ENCODE data around the gene PIK3AP1. TPM values are rescaled to one million over a fixed set of nuclear protein-coding genes. Genes with fewer than 3 reads are reported as not detected.
A peak's percentile ranks its signal among the peaks of the same experiment; 100 is the strongest.

PIK3AP1 gene
- total and polyA plus RNA-seq, 2 of the 13 experiments (the other 11 are each of a cell fraction or from before 2014, with no cell fraction given), result 3.6 to 13.8 TPM

DNA sequence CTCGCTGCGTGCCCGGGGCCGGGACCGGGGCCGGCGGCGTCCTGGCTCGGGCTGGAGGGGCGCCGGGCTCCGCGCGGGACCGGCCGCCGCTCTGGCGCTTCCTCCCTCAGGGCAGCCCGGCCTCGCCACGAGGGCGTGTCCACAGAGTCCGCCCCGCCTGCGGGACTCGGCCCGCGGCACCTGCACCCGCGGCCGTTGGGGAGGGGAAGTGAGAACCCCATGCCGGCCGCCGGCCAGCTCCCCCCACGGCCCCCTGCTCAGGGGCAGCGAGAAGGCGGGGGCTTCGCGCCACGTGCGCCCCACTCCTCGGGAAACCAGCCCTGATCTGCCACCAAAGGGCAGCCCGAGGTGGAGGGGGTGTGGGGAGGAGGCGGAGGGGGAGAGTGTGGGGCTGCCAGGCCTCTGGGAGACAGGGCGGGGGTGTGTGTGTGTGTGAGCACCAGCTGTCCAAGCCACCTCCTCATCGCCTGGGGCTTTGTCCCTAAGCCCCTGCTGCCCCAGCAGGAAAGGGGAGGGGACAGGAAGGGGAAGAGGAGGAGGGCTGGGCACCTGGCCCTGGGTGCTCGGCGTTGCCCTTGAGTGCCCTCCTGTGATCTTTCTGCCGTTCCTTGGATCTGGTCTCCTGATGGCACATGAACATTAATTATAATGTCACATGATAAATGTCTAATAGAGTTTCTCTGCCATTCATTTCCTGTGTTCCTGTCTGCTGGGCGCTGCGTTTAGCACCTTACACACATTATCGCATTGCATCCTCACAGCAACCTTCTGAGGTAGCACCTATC, at the start of gene PIK3AP1 (continued):
- TF ChIP-seq, protein P1, sequence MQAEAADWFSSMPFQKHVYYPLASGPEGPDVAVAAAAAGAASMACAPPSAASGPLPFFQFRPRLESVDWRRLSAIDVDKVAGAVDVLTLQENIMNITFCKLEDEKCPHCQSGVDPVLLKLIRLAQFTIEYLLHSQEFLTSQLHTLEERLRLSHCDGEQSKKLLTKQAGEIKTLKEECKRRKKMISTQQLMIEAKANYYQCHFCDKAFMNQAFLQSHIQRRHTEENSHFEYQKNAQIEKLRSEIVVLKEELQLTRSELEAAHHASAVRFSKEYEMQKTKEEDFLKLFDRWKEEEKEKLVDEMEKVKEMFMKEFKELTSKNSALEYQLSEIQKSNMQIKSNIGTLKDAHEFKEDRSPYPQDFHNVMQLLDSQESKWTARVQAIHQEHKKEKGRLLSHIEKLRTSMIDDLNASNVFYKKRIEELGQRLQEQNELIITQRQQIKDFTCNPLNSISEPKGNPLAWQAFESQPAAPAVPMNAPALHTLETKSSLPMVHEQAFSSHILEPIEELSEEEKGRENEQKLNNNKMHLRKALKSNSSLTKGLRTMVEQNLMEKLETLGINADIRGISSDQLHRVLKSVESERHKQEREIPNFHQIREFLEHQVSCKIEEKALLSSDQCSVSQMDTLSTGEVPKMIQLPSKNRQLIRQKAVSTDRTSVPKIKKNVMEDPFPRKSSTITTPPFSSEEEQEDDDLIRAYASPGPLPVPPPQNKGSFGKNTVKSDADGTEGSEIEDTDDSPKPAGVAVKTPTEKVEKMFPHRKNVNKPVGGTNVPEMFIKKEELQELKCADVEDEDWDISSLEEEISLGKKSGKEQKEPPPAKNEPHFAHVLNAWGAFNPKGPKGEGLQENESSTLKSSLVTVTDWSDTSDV (CRISPR knock-in tag; IDR thresholded peaks at IDR 0.05), result no peak
- no peak for TF ChIP-seq ZNF251 (CRISPR knock-in tag; IDR thresholded peaks at IDR 0.05)
- TF ChIP-seq, protein P2, sequence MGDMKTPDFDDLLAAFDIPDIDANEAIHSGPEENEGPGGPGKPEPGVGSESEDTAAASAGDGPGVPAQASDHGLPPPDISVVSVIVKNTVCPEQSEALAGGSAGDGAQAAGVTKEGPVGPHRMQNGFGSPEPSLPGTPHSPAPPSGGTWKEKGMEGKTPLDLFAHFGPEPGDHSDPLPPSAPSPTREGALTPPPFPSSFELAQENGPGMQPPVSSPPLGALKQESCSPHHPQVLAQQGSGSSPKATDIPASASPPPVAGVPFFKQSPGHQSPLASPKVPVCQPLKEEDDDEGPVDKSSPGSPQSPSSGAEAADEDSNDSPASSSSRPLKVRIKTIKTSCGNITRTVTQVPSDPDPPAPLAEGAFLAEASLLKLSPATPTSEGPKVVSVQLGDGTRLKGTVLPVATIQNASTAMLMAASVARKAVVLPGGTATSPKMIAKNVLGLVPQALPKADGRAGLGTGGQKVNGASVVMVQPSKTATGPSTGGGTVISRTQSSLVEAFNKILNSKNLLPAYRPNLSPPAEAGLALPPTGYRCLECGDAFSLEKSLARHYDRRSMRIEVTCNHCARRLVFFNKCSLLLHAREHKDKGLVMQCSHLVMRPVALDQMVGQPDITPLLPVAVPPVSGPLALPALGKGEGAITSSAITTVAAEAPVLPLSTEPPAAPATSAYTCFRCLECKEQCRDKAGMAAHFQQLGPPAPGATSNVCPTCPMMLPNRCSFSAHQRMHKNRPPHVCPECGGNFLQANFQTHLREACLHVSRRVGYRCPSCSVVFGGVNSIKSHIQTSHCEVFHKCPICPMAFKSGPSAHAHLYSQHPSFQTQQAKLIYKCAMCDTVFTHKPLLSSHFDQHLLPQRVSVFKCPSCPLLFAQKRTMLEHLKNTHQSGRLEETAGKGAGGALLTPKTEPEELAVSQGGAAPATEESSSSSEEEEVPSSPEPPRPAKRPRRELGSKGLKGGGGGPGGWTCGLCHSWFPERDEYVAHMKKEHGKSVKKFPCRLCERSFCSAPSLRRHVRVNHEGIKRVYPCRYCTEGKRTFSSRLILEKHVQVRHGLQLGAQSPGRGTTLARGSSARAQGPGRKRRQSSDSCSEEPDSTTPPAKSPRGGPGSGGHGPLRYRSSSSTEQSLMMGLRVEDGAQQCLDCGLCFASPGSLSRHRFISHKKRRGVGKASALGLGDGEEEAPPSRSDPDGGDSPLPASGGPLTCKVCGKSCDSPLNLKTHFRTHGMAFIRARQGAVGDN (CRISPR knock-in tag; IDR thresholded peaks at IDR 0.05), result peak; percentile 82
- no peak for TF ChIP-seq PHF5A (CRISPR knock-in tag; IDR thresholded peaks at IDR 0.05; ENCODE audit: low read depth, unreplicated experiment)
- no peak for TF ChIP-seq ZKSCAN1 (IDR thresholded peaks at IDR 0.05; ENCODE audit: low read length)
- peak; percentile 50; the same call in 1 of the 2 replicates for TF ChIP-seq KMT2A (CRISPR knock-in tag; IDR thresholded peaks at IDR 0.05)
- no peak for TF ChIP-seq RAD51 (IDR thresholded peaks at IDR 0.05; ENCODE audit: borderline replicate concordance)
- TF ChIP-seq, protein P3, sequence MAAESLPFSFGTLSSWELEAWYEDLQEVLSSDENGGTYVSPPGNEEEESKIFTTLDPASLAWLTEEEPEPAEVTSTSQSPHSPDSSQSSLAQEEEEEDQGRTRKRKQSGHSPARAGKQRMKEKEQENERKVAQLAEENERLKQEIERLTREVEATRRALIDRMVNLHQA (CRISPR knock-in tag; IDR thresholded peaks at IDR 0.05), result no peak
- TF ChIP-seq HNRNPLL (IDR thresholded peaks at IDR 0.05; ENCODE audit: low read depth, low read length, poor library complexity, severe bottlenecking), result no peak
- TF ChIP-seq AGO1 (IDR thresholded peaks at IDR 0.05; ENCODE audit: low read depth, low read length, poor library complexity, severe bottlenecking), result no peak
- TF ChIP-seq, protein P4, sequence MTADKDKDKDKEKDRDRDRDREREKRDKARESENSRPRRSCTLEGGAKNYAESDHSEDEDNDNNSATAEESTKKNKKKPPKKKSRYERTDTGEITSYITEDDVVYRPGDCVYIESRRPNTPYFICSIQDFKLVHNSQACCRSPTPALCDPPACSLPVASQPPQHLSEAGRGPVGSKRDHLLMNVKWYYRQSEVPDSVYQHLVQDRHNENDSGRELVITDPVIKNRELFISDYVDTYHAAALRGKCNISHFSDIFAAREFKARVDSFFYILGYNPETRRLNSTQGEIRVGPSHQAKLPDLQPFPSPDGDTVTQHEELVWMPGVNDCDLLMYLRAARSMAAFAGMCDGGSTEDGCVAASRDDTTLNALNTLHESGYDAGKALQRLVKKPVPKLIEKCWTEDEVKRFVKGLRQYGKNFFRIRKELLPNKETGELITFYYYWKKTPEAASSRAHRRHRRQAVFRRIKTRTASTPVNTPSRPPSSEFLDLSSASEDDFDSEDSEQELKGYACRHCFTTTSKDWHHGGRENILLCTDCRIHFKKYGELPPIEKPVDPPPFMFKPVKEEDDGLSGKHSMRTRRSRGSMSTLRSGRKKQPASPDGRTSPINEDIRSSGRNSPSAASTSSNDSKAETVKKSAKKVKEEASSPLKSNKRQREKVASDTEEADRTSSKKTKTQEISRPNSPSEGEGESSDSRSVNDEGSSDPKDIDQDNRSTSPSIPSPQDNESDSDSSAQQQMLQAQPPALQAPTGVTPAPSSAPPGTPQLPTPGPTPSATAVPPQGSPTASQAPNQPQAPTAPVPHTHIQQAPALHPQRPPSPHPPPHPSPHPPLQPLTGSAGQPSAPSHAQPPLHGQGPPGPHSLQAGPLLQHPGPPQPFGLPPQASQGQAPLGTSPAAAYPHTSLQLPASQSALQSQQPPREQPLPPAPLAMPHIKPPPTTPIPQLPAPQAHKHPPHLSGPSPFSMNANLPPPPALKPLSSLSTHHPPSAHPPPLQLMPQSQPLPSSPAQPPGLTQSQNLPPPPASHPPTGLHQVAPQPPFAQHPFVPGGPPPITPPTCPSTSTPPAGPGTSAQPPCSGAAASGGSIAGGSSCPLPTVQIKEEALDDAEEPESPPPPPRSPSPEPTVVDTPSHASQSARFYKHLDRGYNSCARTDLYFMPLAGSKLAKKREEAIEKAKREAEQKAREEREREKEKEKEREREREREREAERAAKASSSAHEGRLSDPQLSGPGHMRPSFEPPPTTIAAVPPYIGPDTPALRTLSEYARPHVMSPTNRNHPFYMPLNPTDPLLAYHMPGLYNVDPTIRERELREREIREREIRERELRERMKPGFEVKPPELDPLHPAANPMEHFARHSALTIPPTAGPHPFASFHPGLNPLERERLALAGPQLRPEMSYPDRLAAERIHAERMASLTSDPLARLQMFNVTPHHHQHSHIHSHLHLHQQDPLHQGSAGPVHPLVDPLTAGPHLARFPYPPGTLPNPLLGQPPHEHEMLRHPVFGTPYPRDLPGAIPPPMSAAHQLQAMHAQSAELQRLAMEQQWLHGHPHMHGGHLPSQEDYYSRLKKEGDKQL (CRISPR knock-in tag; IDR thresholded peaks at IDR 0.05; ENCODE audit: low read depth), result no peak
- no peak for TF ChIP-seq NR1H2 (CRISPR knock-in tag; IDR thresholded peaks at IDR 0.05; ENCODE audit: borderline replicate concordance, low read depth)
- TF ChIP-seq, protein P5, sequence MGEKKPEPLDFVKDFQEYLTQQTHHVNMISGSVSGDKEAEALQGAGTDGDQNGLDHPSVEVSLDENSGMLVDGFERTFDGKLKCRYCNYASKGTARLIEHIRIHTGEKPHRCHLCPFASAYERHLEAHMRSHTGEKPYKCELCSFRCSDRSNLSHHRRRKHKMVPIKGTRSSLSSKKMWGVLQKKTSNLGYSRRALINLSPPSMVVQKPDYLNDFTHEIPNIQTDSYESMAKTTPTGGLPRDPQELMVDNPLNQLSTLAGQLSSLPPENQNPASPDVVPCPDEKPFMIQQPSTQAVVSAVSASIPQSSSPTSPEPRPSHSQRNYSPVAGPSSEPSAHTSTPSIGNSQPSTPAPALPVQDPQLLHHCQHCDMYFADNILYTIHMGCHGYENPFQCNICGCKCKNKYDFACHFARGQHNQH (CRISPR knock-in tag; IDR thresholded peaks at IDR 0.05), result no peak
- no peak for TF ChIP-seq AKAP8 (CRISPR knock-in tag; IDR thresholded peaks at IDR 0.05)
